Type B pancreatic cell (in vitro differentiated cells): ENCODE measurements around the gene MISP. TPM values are rescaled to one million over a fixed set of nuclear protein-coding genes. Genes with fewer than 3 reads are reported as not detected.

Experiments used
- DNase-seq: peaks from one replicate; pipeline ENCODE4 v3.0.0; 2021; ENCODE audit warnings: mixed read lengths; ENCODE audit not compliant: unreplicated experiment; ENCODE audit errors: extremely low spot score
- H3K27ac Mint-ChIP-seq: 2 replicates; pipeline ENCODE4 v1.8.0; 2021; ENCODE audit warnings: mild to moderate bottlenecking, mixed read lengths
- H3K27me3 Mint-ChIP-seq: 2 replicates; pipeline ENCODE4 v1.8.0; 2021; ENCODE audit warnings: mixed read lengths
- H3K36me3 Mint-ChIP-seq: 2 replicates; pipeline ENCODE4 v1.8.0; 2021; ENCODE audit warnings: mixed read lengths
- H3K4me1 Mint-ChIP-seq: one replicate; pipeline ENCODE4 v1.8.0; 2021; ENCODE audit warnings: mixed read lengths; ENCODE audit not compliant: unreplicated experiment
- H3K4me3 Mint-ChIP-seq: 2 replicates; pipeline ENCODE4 v1.8.0; 2021; ENCODE audit warnings: mild to moderate bottlenecking, mixed read lengths
- H3K9me3 Mint-ChIP-seq: 2 replicates; pipeline ENCODE4 v1.8.0; 2021; ENCODE audit warnings: mixed read lengths
- total RNA-seq: library from RNA; stranded (reverse); gene quantifications from 2 replicates; pipeline ENCODE4 v1.2.1, GENCODE V29; 2021; ENCODE audit warnings: low replicate concordance
- TF ChIP-seq, protein P1 (sequence below): fragments of 200-600 bp; sonication (generic); conservative IDR thresholded peaks from 2 replicates; pipeline ENCODE4 v1.5.0; 2021; ENCODE audit warnings: antibody characterized with exemption, mild to moderate bottlenecking

MISP gene
- total RNA-seq, 1 donor from 2014 or later, result 9.4 TPM

DNA sequence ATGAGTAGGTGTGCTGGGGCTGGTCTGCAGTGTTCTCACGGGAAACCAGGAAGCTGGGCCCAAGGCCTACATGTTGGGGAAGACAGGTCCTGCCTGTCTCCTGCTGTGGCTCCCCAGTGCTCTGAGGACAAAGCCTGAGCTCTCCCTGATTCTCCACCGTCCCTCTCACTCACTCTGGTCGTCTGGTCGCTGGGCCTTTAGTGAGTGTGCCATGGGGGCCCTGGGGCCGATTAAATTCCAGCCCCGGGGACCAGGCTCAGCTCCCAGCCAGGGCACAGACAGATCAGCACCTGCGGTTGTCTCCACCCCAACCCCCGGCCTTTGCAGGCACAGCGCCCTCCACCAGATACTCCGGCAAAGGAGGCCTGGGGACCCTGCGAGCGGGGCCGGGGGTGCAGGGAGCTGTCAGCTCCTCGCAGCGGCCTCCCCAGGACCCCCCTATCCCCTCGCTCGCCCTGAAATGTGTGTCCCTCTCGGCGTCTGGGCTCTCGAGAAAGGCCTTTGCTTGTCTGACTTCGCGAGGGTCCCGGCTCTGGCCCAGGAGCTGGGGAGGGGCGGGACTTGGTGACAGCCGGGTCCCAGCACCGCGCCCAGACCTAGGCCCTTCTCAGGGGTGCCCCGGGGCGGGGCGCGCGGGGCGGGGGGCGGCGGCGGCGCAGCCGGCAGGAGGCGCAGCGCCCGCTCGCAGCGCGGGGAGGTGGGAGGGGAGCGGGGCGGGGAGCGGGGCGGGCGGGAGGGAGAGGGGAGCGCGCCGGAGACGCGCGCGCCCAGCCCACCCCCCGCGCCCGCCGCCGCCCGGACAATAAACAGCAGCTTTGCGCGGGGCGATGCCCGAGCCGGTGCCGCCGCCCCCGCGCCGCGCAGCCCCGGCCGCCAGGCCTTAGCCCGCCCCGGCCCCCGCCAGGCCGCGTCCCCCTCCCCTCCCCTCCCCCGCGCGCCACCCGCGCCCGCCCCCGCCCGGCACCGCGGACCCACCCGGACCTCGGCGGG, 42.5 kb upstream of the MISP start, which contains the start of gene PALM:
TSS of gene PALM (plus strand) at position 782 of the 990 bp plus-strand sequence. CDS start 212 bp downstream, outside the sequence.
- Mint-ChIP-seq H3K36me3 (no peaks in the 10 kb centered on the region), H3K27me3 (no peaks in the 10 kb centered on the region), H3K27ac (peak within 1 kb of the TSS; percentile 74), H3K4me3 (peak within 1 kb of the TSS; percentile 82), H3K9me3 (no peaks in the 10 kb centered on the region), H3K4me1 (peaks cover 10% of the 10 kb centered on the region)
- TF ChIP-seq, protein P1, sequence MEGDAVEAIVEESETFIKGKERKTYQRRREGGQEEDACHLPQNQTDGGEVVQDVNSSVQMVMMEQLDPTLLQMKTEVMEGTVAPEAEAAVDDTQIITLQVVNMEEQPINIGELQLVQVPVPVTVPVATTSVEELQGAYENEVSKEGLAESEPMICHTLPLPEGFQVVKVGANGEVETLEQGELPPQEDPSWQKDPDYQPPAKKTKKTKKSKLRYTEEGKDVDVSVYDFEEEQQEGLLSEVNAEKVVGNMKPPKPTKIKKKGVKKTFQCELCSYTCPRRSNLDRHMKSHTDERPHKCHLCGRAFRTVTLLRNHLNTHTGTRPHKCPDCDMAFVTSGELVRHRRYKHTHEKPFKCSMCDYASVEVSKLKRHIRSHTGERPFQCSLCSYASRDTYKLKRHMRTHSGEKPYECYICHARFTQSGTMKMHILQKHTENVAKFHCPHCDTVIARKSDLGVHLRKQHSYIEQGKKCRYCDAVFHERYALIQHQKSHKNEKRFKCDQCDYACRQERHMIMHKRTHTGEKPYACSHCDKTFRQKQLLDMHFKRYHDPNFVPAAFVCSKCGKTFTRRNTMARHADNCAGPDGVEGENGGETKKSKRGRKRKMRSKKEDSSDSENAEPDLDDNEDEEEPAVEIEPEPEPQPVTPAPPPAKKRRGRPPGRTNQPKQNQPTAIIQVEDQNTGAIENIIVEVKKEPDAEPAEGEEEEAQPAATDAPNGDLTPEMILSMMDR, result peak; percentile 43
- DNase-seq, result no peak

GRCh38 chr19:709196-709964, 41.5 kb upstream of the MISP start:
- Mint-ChIP-seq H3K36me3 (no peaks in the 10 kb centered on the region), H3K27ac (no peak overlapping the region), H3K4me1 (peaks cover 10% of the 10 kb centered on the region), H3K4me3 (peak overlapping the region; percentile 73), H3K9me3 (no peaks in the 10 kb centered on the region), H3K27me3 (no peaks in the 10 kb centered on the region)
- TF ChIP-seq, protein P1, result no peak
- no peak for DNase-seq

DNA sequence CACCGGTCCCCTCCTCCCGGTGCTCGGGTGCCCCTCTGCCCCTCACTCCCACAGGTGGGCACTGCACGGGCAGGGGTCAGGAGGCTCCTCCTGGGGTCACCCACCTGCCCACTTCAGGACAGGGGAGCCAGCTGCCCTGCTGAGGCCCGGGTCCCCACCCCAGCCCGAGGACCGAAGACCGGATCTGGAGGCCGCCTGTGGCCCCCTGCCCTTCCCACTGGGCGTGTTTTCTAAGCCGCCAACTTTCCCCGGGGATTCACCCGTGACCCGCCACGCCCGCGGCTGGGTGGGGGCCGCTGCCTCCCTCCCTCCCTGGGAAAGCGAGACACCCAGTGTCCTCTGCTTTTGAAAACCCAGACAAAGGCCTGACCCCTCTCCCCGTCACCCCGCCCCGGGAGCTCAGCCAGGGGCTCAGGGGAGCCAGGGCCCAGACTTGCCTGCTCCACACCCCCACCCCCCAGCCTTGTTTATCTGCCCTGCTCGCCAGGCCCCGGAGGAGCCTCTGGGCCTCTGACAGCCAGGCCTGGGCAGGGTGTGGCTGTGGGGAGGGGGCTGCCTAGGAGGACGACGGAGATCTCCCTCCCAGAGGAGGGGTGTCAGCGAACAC, 40.8 kb upstream of the MISP start:
- Mint-ChIP-seq H3K36me3 (no peaks in the 10 kb centered on the region), H3K27ac (no peak overlapping the region), H3K27me3 (no peaks in the 10 kb centered on the region), H3K4me1 (peaks cover 10% of the 10 kb centered on the region), H3K4me3 (no peak overlapping the region), H3K9me3 (no peaks in the 10 kb centered on the region)
- TF ChIP-seq, protein P1, result no peak
- no peak for DNase-seq

DNA sequence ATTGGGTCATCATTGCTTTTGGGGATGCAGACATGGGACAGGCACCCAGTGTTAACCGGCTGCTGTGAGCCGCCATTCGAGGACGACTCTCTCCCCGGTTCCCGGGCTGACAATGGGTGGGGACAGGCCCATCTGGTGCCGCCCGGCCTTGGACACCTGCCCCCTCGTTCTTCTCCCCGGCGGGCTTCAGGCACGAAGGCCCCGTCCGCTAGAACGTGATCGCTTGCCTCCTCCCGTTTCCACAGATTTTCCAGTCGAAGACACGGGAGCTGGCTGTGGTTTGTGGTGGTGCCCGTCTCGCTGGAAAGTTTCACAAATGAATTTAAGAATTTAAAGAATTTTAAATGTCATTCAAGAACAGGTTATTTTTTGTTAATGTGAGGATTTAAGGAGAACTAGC, 40.1 kb upstream of the MISP start:
- no peaks in the 10 kb centered on the region for H3K27me3 Mint-ChIP-seq
- peaks cover 3% of the 10 kb centered on the region for H3K36me3 Mint-ChIP-seq
- H3K9me3 Mint-ChIP-seq, result no peaks in the 10 kb centered on the region
- peak overlapping the region; percentile 8 for H3K27ac Mint-ChIP-seq
- TF ChIP-seq, protein P1, result no peak
- peak overlapping the region; percentile 74 for H3K4me3 Mint-ChIP-seq
- DNase-seq, result no peak
- H3K4me1 Mint-ChIP-seq, result peaks cover 10% of the 10 kb centered on the region

DNA sequence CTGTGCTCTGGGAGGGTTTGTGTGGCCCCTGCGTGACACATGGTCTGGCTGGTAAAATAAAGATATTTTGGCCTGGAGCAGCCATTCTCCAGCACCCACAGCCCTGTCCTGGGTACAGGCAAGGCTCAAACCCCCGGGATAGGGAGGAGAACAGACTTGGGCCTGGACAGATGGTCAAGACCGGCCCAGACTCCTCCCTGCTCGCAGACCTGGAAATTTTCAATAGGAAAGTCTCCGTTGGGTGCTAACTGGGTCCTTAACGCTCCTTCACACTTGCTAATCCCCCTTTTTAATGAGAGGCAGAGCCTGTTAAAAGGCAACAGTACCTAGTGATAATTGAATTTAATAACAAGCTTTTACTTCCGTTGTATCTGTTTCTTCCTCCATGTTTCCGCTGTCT, 39.7 kb upstream of the MISP start:
- no peak for DNase-seq
- TF ChIP-seq, protein P1, result no peak
- Mint-ChIP-seq H3K27me3 (no peaks in the 10 kb centered on the region), H3K4me1 (peaks cover 10% of the 10 kb centered on the region), H3K27ac (peak overlapping the region; percentile 8), H3K9me3 (no peaks in the 10 kb centered on the region), H3K4me3 (peak overlapping the region; percentile 74), H3K36me3 (peaks cover 5% of the 10 kb centered on the region)
